Measurements from ENCODE around the gene STK39.
"Not testable (repeated sequence)": the region's sequence is repeated elsewhere in the genome, so short reads cannot be mapped to it uniquely, and the experiment has no call there.

The STK39 gene

DNA sequence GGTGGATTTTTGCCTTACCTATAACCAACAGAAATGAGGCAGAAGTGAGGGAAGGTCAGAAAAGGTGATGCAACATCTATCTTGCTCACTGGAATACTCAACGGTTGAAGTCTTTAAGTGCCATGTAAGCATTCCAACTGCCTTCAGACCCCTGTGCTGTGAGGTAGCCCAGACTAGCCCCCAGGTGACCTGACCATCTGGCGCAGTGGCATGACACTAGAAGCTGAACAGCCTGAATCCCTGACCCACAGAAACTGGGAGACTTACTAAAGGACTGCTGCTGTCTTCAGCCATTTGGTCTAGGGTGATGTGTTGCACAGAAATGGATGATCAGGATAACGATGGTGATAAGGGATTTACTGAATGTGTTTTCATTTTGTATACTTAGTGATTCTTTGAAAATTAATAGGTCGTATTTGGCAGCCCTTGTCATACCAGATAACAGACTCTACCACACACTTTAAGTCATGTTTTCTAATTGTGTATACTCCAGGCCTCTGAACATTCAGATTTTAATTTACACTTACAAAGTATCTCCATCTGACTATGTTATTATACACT, 161.5 kb downstream of the STK39 start:
- DNase-seq (ENCODE audit: low read depth): no peak

DNA sequence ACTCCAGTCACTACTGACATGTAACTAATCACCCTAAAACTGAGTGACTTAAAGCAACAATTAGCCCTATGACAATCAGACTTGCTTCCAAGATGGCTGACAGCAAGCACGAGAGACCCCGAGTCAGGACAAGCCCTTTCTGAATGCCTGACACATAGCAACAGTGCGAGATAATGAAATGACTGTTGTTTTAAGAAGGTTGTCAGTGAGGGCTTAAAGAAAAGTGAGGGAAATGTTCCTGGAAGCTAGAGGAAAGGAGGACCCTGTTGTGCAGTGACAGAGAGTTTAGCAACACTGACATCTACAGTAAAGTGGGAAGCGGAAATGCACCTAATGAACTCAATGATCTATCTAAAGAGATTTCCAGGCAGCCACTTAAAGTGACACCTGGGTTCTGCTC, 163.1 kb downstream of the STK39 start:
- no peak for DNase-seq (ENCODE audit: low read depth)

DNA sequence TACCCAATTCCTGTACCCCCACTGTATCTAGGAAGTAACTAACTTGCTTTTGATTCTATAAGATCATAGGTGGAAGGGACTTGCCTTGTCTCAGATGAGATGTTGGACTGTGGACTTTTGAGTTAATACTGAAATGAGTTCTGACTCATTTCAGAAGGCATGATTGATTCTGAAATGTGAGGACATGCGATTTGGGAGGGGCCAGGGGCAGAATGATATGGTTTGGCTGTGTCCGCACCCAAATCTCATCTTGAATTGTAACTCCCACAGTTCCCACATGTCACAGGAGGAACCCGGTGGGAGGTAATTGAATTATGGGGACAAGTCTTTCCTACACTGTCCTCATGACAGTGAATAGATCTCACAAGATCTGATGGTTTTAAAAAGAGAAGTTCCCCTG, 165.9 kb downstream of the STK39 start:
- not testable (repeated sequence) for DNase-seq (ENCODE audit: low read depth)

- DNase-seq (ENCODE audit: low read depth): no peak
These were observed 168.2 kb downstream of the STK39 start for GRCh38 chr2:168079236-168079635.

GRCh38 chr2:168076731-168077130, 170.7 kb downstream of the STK39 start:
- no peak for DNase-seq (ENCODE audit: low read depth)

- DNase-seq (ENCODE audit: low read depth): no peak
These were observed 171.9 kb downstream of the STK39 start for GRCh38 chr2:168075446-168075845.

DNA sequence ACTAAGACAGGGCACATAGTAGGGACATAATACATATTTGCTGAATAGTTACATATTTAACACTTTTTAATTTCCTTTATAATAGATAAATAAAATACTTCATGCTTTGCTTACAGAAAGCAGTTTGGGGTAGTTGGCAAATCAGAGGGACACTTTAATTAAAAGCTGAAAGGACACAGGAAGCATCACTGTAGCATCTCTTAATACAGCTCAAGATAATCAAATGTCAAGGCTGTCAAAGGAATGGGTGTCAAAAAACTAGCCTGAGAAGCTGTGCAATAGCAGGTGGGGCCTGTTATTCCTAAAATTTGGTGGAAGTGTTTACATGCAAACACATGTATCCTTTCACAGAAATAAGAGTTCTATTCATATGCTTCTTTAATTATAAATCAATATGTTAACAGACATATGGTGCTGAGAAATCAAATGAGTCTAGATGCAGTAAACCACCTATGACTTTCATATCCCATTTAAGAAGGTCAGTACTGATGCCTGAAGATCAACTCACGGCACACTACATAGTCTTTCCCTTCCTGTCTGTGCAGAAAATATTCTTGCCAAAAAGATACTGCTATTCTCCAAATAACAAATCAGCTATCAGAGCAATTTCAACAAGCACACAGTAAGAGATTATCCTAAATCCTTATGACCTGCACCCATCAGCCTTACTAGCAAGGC, 174.6 kb downstream of the STK39 start:
- DNase-seq (ENCODE audit: low read depth): no peak

GRCh38 chr2:168064011-168064998, 183.1 kb downstream of the STK39 start:
- no peak for DNase-seq (ENCODE audit: low read depth)

- DNase-seq (ENCODE audit: low read depth): no peak
These were observed 184.5 kb downstream of the STK39 start for GRCh38 chr2:168062936-168063335.

DNA sequence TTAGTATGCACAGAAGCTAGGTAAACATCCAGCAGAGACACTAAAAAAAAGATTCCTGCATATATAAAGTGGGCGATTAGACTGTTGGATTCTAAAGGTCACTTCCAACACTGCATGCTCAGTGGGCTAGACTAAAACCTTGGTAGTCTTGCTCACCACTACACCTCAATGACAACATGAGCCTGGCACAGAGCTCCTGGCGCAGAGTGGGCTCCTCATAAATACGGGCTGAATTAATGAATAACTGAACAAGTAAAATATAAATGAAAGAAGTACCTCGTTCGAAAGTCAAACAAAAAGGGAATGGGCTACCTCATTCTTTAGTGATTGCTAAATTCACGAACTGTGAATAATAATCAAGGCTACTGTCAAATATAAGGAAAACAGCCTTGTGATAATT, 185.3 kb downstream of the STK39 start:
- DNase-seq (ENCODE audit: low read depth): no peak

- DNase-seq (ENCODE audit: low read depth): peak; percentile 12
These were observed 186.2 kb downstream of the STK39 start for GRCh38 chr2:168060986-168061750.

DNA sequence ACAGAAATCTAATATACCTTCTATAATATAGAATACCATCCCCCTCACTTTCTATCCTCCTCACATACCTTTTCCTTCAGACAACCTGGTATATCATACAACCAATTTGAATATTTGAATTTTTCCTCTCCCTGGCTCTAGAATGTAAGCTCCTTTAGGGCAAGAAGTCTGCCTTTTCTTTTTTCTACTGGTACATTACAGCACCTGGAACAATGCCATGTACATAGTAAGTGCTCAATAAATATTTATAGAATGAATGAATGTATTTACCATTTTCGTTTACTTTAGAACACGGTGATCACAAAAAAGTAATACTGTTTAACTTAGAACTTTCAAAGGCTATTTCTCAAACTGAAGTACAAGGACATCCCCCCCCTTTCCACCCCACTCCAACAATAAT, 187.6 kb downstream of the STK39 start:
- DNase-seq (ENCODE audit: low read depth): no peak

GRCh38 chr2:168058675-168059074, 188.7 kb downstream of the STK39 start:
- no peak for DNase-seq (ENCODE audit: low read depth)

DNA sequence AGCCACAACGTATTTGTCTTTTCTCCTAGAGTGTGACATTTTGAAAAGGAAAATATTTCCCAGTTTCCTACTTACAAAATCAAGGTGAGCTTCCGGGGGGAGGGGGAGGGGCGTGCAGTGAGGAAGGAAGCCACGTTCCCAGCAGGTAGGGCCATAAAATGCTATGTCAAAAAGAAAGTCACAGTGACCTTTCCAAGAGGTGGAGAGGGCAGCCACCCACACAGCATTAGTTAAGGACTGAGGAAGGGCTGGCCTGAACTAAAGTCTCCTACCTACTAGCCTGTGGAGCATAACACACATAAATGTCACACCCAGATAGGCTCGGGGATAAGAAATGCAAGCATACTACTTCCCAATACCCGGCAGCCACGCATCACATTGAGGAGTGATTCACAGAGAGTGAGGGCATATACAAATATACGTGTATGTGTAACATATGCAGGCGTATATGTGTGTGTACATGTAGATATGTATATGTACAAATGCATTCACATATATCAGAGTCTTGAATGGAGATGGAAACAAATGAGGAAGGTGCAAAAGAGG, 191.1 kb downstream of the STK39 start:
- no peak for DNase-seq (ENCODE audit: low read depth)

DNA sequence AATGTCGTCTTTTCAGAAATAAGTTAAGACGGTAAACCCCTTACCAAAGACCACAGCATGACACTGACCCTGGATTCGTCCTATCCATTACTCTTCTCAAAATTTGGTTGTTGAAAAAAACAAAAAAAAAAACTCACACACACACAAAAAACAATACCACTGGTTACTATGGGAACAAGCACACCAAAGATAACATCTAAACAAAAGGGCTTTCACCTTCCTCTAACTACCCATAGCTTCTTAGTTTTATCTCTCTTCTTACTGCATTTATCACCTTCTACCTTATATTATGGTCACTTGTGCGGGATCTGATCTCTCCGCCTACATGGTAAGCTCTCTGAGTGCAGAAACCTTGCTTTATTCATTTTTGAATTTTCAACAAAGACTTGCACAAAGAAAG, 192.7 kb downstream of the STK39 start:
- no peak for DNase-seq (ENCODE audit: low read depth)

DNA sequence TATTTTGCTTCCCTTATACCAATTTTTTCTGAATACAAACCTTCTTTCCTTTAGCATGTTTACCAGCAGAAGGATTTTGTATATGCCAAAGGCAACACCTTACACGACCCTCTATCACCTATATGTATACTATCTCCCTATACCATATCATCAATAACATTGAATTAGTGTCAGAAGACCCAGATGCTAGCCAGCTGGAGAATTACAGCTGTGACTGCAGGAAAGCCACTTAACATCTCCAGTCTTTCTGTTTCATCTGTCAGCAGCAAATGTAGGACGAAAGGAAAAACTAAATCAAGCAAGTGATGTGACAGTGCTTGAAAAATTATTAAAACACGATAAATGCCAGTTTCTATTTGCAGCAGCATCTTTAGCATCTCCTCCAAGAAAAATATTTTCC, 193.7 kb downstream of the STK39 start:
- no peak for DNase-seq (ENCODE audit: low read depth)

- no peak for DNase-seq (ENCODE audit: low read depth)
These were observed 194.6 kb downstream of the STK39 start for GRCh38 chr2:168052773-168053172.

GRCh38 chr2:168050377-168050776, 197.0 kb downstream of the STK39 start:
- no peak for DNase-seq (ENCODE audit: low read depth)

- no peak for DNase-seq (ENCODE audit: low read depth)
These were observed 197.8 kb downstream of the STK39 start for GRCh38 chr2:168049609-168050008.

- DNase-seq (ENCODE audit: low read depth): no peak
These were observed 200.2 kb downstream of the STK39 start for GRCh38 chr2:168047091-168047690.

DNA sequence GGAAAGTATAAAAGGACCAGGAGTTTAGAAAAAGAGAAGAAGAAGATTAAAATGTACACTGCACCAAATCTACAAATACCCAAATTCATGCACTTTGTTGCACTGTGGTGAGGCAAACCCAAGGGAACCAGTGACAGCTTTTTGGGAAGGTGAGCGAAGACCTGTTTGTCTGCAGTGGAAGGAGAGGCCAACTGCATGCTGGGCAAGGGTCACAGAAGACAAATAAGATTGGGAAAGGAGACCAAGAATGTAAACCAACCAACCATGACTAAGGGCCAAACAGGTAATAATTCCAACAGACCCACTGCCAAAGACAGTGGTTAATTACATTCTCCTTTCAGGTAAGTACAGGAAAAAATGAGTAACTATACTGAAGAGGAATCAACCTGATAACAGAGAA, 202.8 kb downstream of the STK39 start:
- no peak for DNase-seq (ENCODE audit: low read depth)

GRCh38 chr2:168044176-168044575, 203.2 kb downstream of the STK39 start:
- no peak for DNase-seq (ENCODE audit: low read depth)

Measured in GM04503 (cell line).